Measurements from ENCODE around the gene PPARD. TPM values are rescaled to one million over a fixed set of nuclear protein-coding genes. Genes with fewer than 3 reads are reported as not detected.

PPARD gene
- total RNA-seq, 2 experiments from 2014 or later: 6.1 to 11.9 TPM

GRCh38 chr6:35453236-35453635 lies 110.9 kb downstream of the PPARD start:
- Histone ChIP-seq H3K9me3 (ENCODE audit: low read length) (no peaks in the 10 kb centered on the region), H4K20me1 (ENCODE audit: insufficient read depth, low read length) (peaks cover 9% of the 10 kb centered on the region; the same call in 1 of the 2 replicates), H3K4me2 (ENCODE audit: low read length) (peak overlapping the region; percentile 87), H3K36me3 (ENCODE audit: insufficient read depth, low read length) (peaks cover 31% of the 10 kb centered on the region), H3K4me1 (ENCODE audit: insufficient read depth, low read length, poor library complexity, severe bottlenecking) (peaks cover 37% of the 10 kb centered on the region), H3K79me2 (ENCODE audit: insufficient read depth, low read depth, low read length) (peaks cover 12% of the 10 kb centered on the region; the same call in 1 of the 2 replicates), H3K27ac (ENCODE audit: low read depth, low read length, poor library complexity, severe bottlenecking) (no peak overlapping the region), H3K4me3 (ENCODE audit: low read depth, low read length, poor library complexity, severe bottlenecking) (peak overlapping the region; percentile 85), H2AFZ (ENCODE audit: low read length) (peak overlapping the region; percentile 34; the same call in 1 of the 2 replicates), H3K9me2 (ENCODE audit: insufficient read depth, low read length) (no peaks in the 10 kb centered on the region)
- TSS peak; percentile 81 for BruUV-seq (replicated peaks)
- ChIA-PET CTCF (ENCODE audit: unreplicated experiment) (no interaction called here), POLR2A (interaction anchor here (0.5 to 1.0 kb wide), 2 partner anchors 14 to 108 kb away, joined by 3 read pairs; no protein-coding TSS in a partner anchor)
- TF ChIP-seq EZH2phosphoT487 (IDR thresholded peaks at IDR 0.05; ENCODE audit: borderline replicate concordance, low read depth, low read length): no peak
- no peak for DNase-seq (ENCODE audit: low spot score)
- intact Hi-C loops (cut with micrococcal nuclease; ENCODE audit: unreplicated experiment): loop anchor here (10.0 kb wide), 1 partner anchor 968 kb away; no protein-coding TSS in a partner anchor

GRCh38 chr6:35454391-35455110 lies 112.2 kb downstream of the PPARD start:
- H2AFZ ChIP-seq (ENCODE audit: low read length): no peak overlapping the region
- no peaks in the 10 kb centered on the region for H3K9me2 ChIP-seq (ENCODE audit: insufficient read depth, low read length)
- intact Hi-C loops (cut with micrococcal nuclease; ENCODE audit: unreplicated experiment): loop anchor here (10.0 kb wide), 1 partner anchor 970 kb away; no protein-coding TSS in a partner anchor
- ChIA-PET POLR2A (interaction anchor here (1.1 kb wide), 1 partner anchor 17 kb away, joined by 3 read pairs; no protein-coding TSS in a partner anchor), CTCF (ENCODE audit: unreplicated experiment) (no interaction called here)
- no peaks in the 10 kb centered on the region for H3K9me3 ChIP-seq (ENCODE audit: low read length)
- no peak overlapping the region for H3K4me3 ChIP-seq (ENCODE audit: low read depth, low read length, poor library complexity, severe bottlenecking)
- no peak for TF ChIP-seq EZH2phosphoT487 (IDR thresholded peaks at IDR 0.05; ENCODE audit: borderline replicate concordance, low read depth, low read length)
- no peak for TF ChIP-seq CTCF (conservative IDR thresholded peaks at IDR 0.05; ENCODE audit: low read length)
- peaks cover 9% of the 10 kb centered on the region; the same call in 1 of the 2 replicates for H4K20me1 ChIP-seq (ENCODE audit: insufficient read depth, low read length)
- H3K4me1 ChIP-seq (ENCODE audit: insufficient read depth, low read length, poor library complexity, severe bottlenecking): peaks cover 37% of the 10 kb centered on the region
- H3K4me2 ChIP-seq (ENCODE audit: low read length): peak overlapping the region; percentile 87
- no peak for DNase-seq (ENCODE audit: low spot score)
- H3K27ac ChIP-seq (ENCODE audit: low read depth, low read length, poor library complexity, severe bottlenecking): no peak overlapping the region
- H3K36me3 ChIP-seq (ENCODE audit: insufficient read depth, low read length): peaks cover 43% of the 10 kb centered on the region
- peaks cover 12% of the 10 kb centered on the region; the same call in 1 of the 2 replicates for H3K79me2 ChIP-seq (ENCODE audit: insufficient read depth, low read depth, low read length)
- no TSS peak for BruUV-seq (replicated peaks)

GRCh38 chr6:35457907-35458306 lies 115.5 kb downstream of the PPARD start:
- Histone ChIP-seq H3K9me2 (ENCODE audit: insufficient read depth, low read length) (no peaks in the 10 kb centered on the region), H3K9me3 (ENCODE audit: low read length) (no peaks in the 10 kb centered on the region), H3K4me1 (ENCODE audit: insufficient read depth, low read length, poor library complexity, severe bottlenecking) (peaks cover 26% of the 10 kb centered on the region), H3K4me2 (ENCODE audit: low read length) (no peak overlapping the region), H3K36me3 (ENCODE audit: insufficient read depth, low read length) (peaks cover 70% of the 10 kb centered on the region), H3K79me2 (ENCODE audit: insufficient read depth, low read depth, low read length) (peaks cover 9% of the 10 kb centered on the region; the same call in 1 of the 2 replicates), H3K27ac (ENCODE audit: low read depth, low read length, poor library complexity, severe bottlenecking) (no peak overlapping the region), H4K20me1 (ENCODE audit: insufficient read depth, low read length) (peaks cover 6% of the 10 kb centered on the region; the same call in 1 of the 2 replicates), H3K4me3 (ENCODE audit: low read depth, low read length, poor library complexity, severe bottlenecking) (no peak overlapping the region), H2AFZ (ENCODE audit: low read length) (no peak overlapping the region)
- no peak for DNase-seq (ENCODE audit: low spot score)
- ChIA-PET CTCF (ENCODE audit: unreplicated experiment) (no interaction called here), POLR2A (no interaction called here)
- BruUV-seq (replicated peaks): no TSS peak
- intact Hi-C loops (cut with micrococcal nuclease; ENCODE audit: unreplicated experiment): loop anchor here (10.0 kb wide), 1 partner anchor 973 kb away; no protein-coding TSS in a partner anchor
- TF ChIP-seq CTCF (conservative IDR thresholded peaks at IDR 0.05; ENCODE audit: low read length) (no peak), EZH2phosphoT487 (IDR thresholded peaks at IDR 0.05; ENCODE audit: borderline replicate concordance, low read depth, low read length) (no peak)

Measured in OCI-LY7 (cell line).